Thyroid gland (tissue), 4 donors: ENCODE results near the gene FCHSD2.
"Not testable (repeated sequence)": the region's sequence is repeated elsewhere in the genome, so short reads cannot be mapped to it uniquely, and the experiment has no call there.

Experiments
- POLR2A ChIP-seq, 2 donors: fragments of 450-650 bp; IDR thresholded peaks; one replicate each; pipeline ENCODE4 v1.6.1; 2017; ENCODE audit warnings: antibody characterized with exemption in 2 of 2, mild to moderate bottlenecking in 2 of 2, moderate library complexity in 1 of 2
- TF ChIP-seq, protein P1 (sequence below), 6 experiments: fragments of 200-600 bp in 3 of 6; fragments of 450-650 bp in 3 of 6; sonication (generic) in 3 of 6; IDR thresholded peaks; one replicate each; pipeline ENCODE4 v1.5.1; 2016 to 2019; ENCODE audit warnings: antibody characterized with exemption in 6 of 6, mild to moderate bottlenecking in 2 of 6, inconsistent platforms in 1 of 6, moderate library complexity in 1 of 6

DNA sequence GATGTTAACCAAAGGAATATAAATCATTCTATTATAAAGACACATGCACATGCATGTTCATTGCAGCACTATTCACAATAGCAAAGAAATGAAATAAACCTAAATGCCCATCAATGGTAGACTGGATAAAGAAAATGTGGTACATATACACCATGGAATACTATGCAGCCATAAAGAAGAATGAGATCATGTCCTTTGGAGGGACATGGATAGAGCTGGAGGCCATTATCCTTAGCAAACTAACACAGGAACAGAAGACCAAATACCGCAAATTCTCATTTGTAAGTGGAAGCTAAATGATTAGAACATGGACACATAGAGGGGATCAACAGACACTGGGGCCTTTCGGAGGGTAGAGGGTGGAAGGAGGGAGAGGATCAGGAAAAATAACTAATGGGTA is 283.9 kb downstream of the FCHSD2 start:
- TF ChIP-seq, protein P1, sequence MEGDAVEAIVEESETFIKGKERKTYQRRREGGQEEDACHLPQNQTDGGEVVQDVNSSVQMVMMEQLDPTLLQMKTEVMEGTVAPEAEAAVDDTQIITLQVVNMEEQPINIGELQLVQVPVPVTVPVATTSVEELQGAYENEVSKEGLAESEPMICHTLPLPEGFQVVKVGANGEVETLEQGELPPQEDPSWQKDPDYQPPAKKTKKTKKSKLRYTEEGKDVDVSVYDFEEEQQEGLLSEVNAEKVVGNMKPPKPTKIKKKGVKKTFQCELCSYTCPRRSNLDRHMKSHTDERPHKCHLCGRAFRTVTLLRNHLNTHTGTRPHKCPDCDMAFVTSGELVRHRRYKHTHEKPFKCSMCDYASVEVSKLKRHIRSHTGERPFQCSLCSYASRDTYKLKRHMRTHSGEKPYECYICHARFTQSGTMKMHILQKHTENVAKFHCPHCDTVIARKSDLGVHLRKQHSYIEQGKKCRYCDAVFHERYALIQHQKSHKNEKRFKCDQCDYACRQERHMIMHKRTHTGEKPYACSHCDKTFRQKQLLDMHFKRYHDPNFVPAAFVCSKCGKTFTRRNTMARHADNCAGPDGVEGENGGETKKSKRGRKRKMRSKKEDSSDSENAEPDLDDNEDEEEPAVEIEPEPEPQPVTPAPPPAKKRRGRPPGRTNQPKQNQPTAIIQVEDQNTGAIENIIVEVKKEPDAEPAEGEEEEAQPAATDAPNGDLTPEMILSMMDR (IDR thresholded peaks at IDR 0.05): not testable (repeated sequence)
- not testable (repeated sequence) for TF ChIP-seq POLR2A (IDR thresholded peaks at IDR 0.05)
